Endothelial cell of umbilical vein (primary cell): ENCODE results near the gene TMEM239. TPM values are rescaled to one million over a fixed set of nuclear protein-coding genes. Genes with fewer than 3 reads are reported as not detected.

Experiments used
- BruUV-seq: library from RNA; stranded (reverse); fragments of 400-500 nt; replicated peaks from 2 replicates; lab custom pipeline; 2021; lab: Mats Ljungman, UMichigan
- CTCF ChIA-PET: fragments of 300-600, 350-600 bp; sonication (Branson Sonifier 250); formaldehyde crosslinking; loops from one replicate; lab custom pipeline; 2021; ENCODE audit warnings: antibody characterized with exemption, inconsistent platforms; lab: Charles Lee
- POLR2A ChIA-PET: fragments of 300-600, 350-600 bp; sonication (Branson Sonifier 250); formaldehyde crosslinking; loops from one replicate; lab custom pipeline; 2021; ENCODE audit warnings: antibody characterized with exemption, inconsistent platforms; lab: Charles Lee
- DNase-seq: peaks from one replicate; pipeline ENCODE4 v3.0.0-alpha.2; 2011; ENCODE audit warnings: low read depth, low spot score
- FAIRE-seq: peaks from 2 replicates; lab custom pipeline; 2011; peaks lifted over from hg19 to GRCh38; lab: Jason Lieb, UNC
- H2AFZ ChIP-seq: 2 replicates; pipeline ENCODE4 v1.6.0; 2012; ENCODE audit warnings: low read depth, low read length, control low read depth, inconsistent platforms
- H3K27ac ChIP-seq: 2 replicates; pipeline ENCODE4 v1.5.1; 2011; ENCODE audit warnings: low read depth, mild to moderate bottlenecking, control low read depth, low read length, moderate library complexity; ENCODE audit not compliant: insufficient read depth
- H3K27me3 ChIP-seq, 2 experiments: 2 replicates each; pipeline versions ENCODE4 v1.6.0 to v1.6.1; 2011; ENCODE audit warnings: low read length in 2 of 2, mixed read lengths in 1 of 2; ENCODE audit not compliant: control insufficient read depth in 2 of 2, insufficient read depth in 2 of 2
- H3K36me3 ChIP-seq, 2 experiments: 2 replicates in 1 of 2; 3 replicates in 1 of 2; pipeline ENCODE4 v1.5.1; 2011; ENCODE audit warnings: low read length in 2 of 2, mild to moderate bottlenecking in 1 of 2, moderate library complexity in 1 of 2; ENCODE audit not compliant: control insufficient read depth in 2 of 2, insufficient read depth in 2 of 2; ENCODE audit errors: extremely low read depth in 1 of 2
- H3K4me1 ChIP-seq: 3 replicates; pipeline ENCODE4 v1.5.1; 2011; ENCODE audit warnings: mild to moderate bottlenecking, low read length; ENCODE audit not compliant: control insufficient read depth, insufficient read depth; ENCODE audit errors: extremely low read depth
- H3K4me2 ChIP-seq: 2 replicates; pipeline ENCODE4 v1.6.1; 2011; ENCODE audit warnings: low read length, control low read depth, mixed read lengths; ENCODE audit not compliant: insufficient read depth
- H3K4me3 ChIP-seq, 3 experiments: fragments of 200-600 bp in 1 of 3; sonication (generic), shearing (Covaris generic) in 1 of 3; replicated peaks in 1 of 3; 2 replicates each; pipeline ENCODE4 v1.5.1; 2011 to 2016; ENCODE audit warnings: control low read depth in 3 of 3, low read length in 3 of 3, mild to moderate bottlenecking in 2 of 3, inconsistent platforms in 1 of 3, low read depth in 1 of 3, moderate library complexity in 1 of 3; ENCODE audit not compliant: insufficient read depth in 1 of 3
- H3K79me2 ChIP-seq: 2 replicates; pipeline ENCODE4 v1.6.0; 2012; ENCODE audit warnings: low read length, inconsistent platforms; ENCODE audit not compliant: control insufficient read depth, insufficient read depth
- H3K9ac ChIP-seq: replicated peaks from 2 replicates; pipeline ENCODE3; 2011; ENCODE audit warnings: low read length, control low read depth; ENCODE audit not compliant: insufficient read depth; ENCODE audit errors: extremely low read depth
- H3K9me1 ChIP-seq: replicated peaks from 3 replicates; pipeline ENCODE4 v1.6.0; 2011; ENCODE audit warnings: mild to moderate bottlenecking, low read length; ENCODE audit not compliant: control insufficient read depth, insufficient read depth; ENCODE audit errors: extremely low read depth
- H3K9me3 ChIP-seq: replicated peaks from 2 replicates; pipeline ENCODE4 v1.5.1; 2012; ENCODE audit warnings: low read length, inconsistent platforms; ENCODE audit not compliant: control insufficient read depth, insufficient read depth
- H4K20me1 ChIP-seq: replicated peaks from 2 replicates; pipeline ENCODE3; 2011; ENCODE audit warnings: mild to moderate bottlenecking, low read length; ENCODE audit not compliant: control insufficient read depth, insufficient read depth; ENCODE audit errors: extremely low read depth
- CTCF ChIP-seq, 2 donors: IDR thresholded peaks; 1 replicate in 1 of 2; 2 replicates in 1 of 2; pipeline ENCODE4 v1.5.1; 2011; ENCODE audit warnings: low read length in 2 of 2, mild to moderate bottlenecking in 2 of 2, moderate library complexity in 2 of 2, control low read depth in 1 of 2, inconsistent platforms in 1 of 2, low read depth in 1 of 2; ENCODE audit not compliant: insufficient read depth in 1 of 2; ENCODE audit errors: extremely low read depth in 1 of 2
- EZH2 ChIP-seq: IDR thresholded peaks from 2 replicates; pipeline ENCODE4 v1.6.1; 2012; ENCODE audit warnings: borderline replicate concordance, low read depth, mild to moderate bottlenecking, moderate library complexity, low read length, inconsistent platforms; ENCODE audit not compliant: severe bottlenecking
- FOS ChIP-seq: IDR thresholded peaks from 2 replicates; pipeline ENCODE4 v1.6.1; 2011; ENCODE audit warnings: mild to moderate bottlenecking, low read length, moderate library complexity, borderline replicate concordance; ENCODE audit not compliant: insufficient read depth
- GATA2 ChIP-seq: IDR thresholded peaks from 2 replicates; pipeline ENCODE4 v1.7.0; 2011; ENCODE audit warnings: low read depth, mild to moderate bottlenecking, moderate library complexity, mixed read lengths, low read length; ENCODE audit not compliant: insufficient read length, insufficient read depth
- JUN ChIP-seq: IDR thresholded peaks from 2 replicates; pipeline ENCODE4 v1.6.1; 2011; ENCODE audit warnings: borderline replicate concordance, low read depth; ENCODE audit not compliant: insufficient read length, insufficient read depth
- MAX ChIP-seq: IDR thresholded peaks from 2 replicates; pipeline ENCODE4 v1.6.1; 2011; ENCODE audit not compliant: insufficient read depth, insufficient read length
- MYC ChIP-seq: IDR thresholded peaks from one replicate; pipeline ENCODE4 v1.6.1; 2011; ENCODE audit warnings: mild to moderate bottlenecking, low read depth, low read length
- POLR2A ChIP-seq: IDR thresholded peaks from 2 replicates; pipeline ENCODE4 v1.6.1; 2012; ENCODE audit warnings: low read depth, mild to moderate bottlenecking, control low read depth, low read length
- POLR2AphosphoS5 ChIP-seq: IDR thresholded peaks from 2 replicates; pipeline ENCODE4 v1.6.1; 2012; ENCODE audit warnings: low read depth, mild to moderate bottlenecking, control low read depth, low read length, moderate library complexity; ENCODE audit not compliant: insufficient read depth
- dilution Hi-C: fragments of 300-500 bp; cut with MboI; formaldehyde crosslinking; loops from one replicate; pipeline ENCODE4 v1.15.0; 2019; ENCODE audit warnings: low sequenced_read_pairs; ENCODE audit not compliant: extremely low pct_ligation_motif_present
- intact Hi-C: fragments of 100-400 bp; cut with micrococcal nuclease; formaldehyde crosslinking; loops from one replicate; pipeline ENCODE4 v1.10.0; 2022
- polyA plus RNA-seq, 4 experiments: library from polyadenylated mRNA; depleted of rRNA in 3 of 4; stranded (reverse) in 3 of 4; unstranded in 1 of 4; fragments of >200 nt; gene quantifications; 2 replicates each; pipeline versions ENCODE4 v1.2.1 to v1.2.3, GENCODE V29; 2011 to 2012; ENCODE audit warnings: missing spikeins in 1 of 4
- total RNA-seq: library from RNA; stranded (reverse); gene quantifications from 2 replicates; pipeline ENCODE4 v1.2.3, GENCODE V29; 2021

Gene TMEM239
- total and polyA plus RNA-seq, 2 donors (not counting 3 experiments of a cell fraction or from before 2014, with no cell fraction given), result not detected

GRCh38 chr20:2778602-2779321 is 37.4 kb upstream of the TMEM239 start:
- Histone ChIP-seq H3K9me1 (no peaks in the 10 kb centered on the region), H3K9me3 (no peaks in the 10 kb centered on the region), H3K27me3 (peaks cover 8 to 9% of the 10 kb centered on the region in 2 experiments), H3K4me2 (no peak overlapping the region), H3K27ac (no peak overlapping the region), H3K4me3 (no peak overlapping the region), H3K79me2 (no peaks in the 10 kb centered on the region), H3K4me1 (no peaks in the 10 kb centered on the region), H4K20me1 (no peaks in the 10 kb centered on the region), H3K9ac (no peak overlapping the region), H3K36me3 (no peaks in the 10 kb centered on the region), H2AFZ (no peak overlapping the region)
- DNase-seq (no peak), FAIRE-seq (no peak)
- TF ChIP-seq CTCF (IDR thresholded peaks at IDR 0.05; ENCODE audit: extremely low read depth in 1 of 2, insufficient read depth in 1 of 2, low read depth in 1 of 2, low read length in 2 of 2) (no peak), FOS (no peak), JUN (no peak), GATA2 (no peak), POLR2A (no peak), POLR2AphosphoS5 (no peak), MYC (no peak), EZH2 (no peak), MAX (no peak)
- BruUV-seq, result no TSS peak
- dilution Hi-C loops (no loop called here), intact Hi-C loops (no loop called here)
- ChIA-PET CTCF (no interaction called here), POLR2A (no interaction called here)
